Activated CD4-positive, alpha-beta T cell treated with anti-CD3 and anti-CD28 coated beads, Interleukin-2, amount 10 ng/mL, durations not matched to agents 24 days and 14 days (primary cell): ENCODE results near the gene CCDC183. TPM values are rescaled to one million over a fixed set of nuclear protein-coding genes. Genes with fewer than 3 reads are reported as not detected.
"Not testable (repeated sequence)": the region's sequence is repeated elsewhere in the genome, so short reads cannot be mapped to it uniquely, and the experiment has no call there.

ENCODE experiments used
- DNase-seq: peaks from one replicate; pipeline ENCODE4 v3.0.0; 2022
- H3K27ac Mint-ChIP-seq: one replicate; pipeline ENCODE4 v1.8.0; 2022; ENCODE audit warnings: mild to moderate bottlenecking, mixed read lengths
- H3K27me3 Mint-ChIP-seq: one replicate; pipeline ENCODE4 v1.8.0; 2022; ENCODE audit warnings: mixed read lengths
- H3K36me3 Mint-ChIP-seq: one replicate; pipeline ENCODE4 v1.8.0; 2022; ENCODE audit warnings: low read depth, mild to moderate bottlenecking, mixed read lengths
- H3K4me1 Mint-ChIP-seq: one replicate; pipeline ENCODE4 v1.8.0; 2021; ENCODE audit warnings: mixed read lengths
- H3K4me3 Mint-ChIP-seq: one replicate; pipeline ENCODE4 v1.8.0; 2022; ENCODE audit warnings: mild to moderate bottlenecking, moderate library complexity, mixed read lengths
- H3K9me3 Mint-ChIP-seq: one replicate; pipeline ENCODE4 v1.8.0; 2021; ENCODE audit warnings: mixed read lengths
- intact Hi-C: fragments of 100-400 bp; cut with micrococcal nuclease; formaldehyde crosslinking; loops from one replicate; pipeline ENCODE4 v1.15.1; 2023
- total RNA-seq: library from RNA; stranded (reverse); gene quantifications from 2 replicates; pipeline ENCODE4 v1.2.3, GENCODE V29; 2022

Gene CCDC183
- total RNA-seq, 1 donor from 2014 or later = 0.42 TPM

- intact Hi-C loops = no loop called here
These were observed 31.1 kb upstream of the CCDC183 start for GRCh38 chr9:136765041-136765440.

GRCh38 chr9:136765745-136766409, 30.3 kb upstream of the CCDC183 start:
- intact Hi-C loops, H3K9me3 Mint-ChIP-seq, H3K4me3 Mint-ChIP-seq, H3K4me1 Mint-ChIP-seq, H3K27me3 Mint-ChIP-seq, H3K36me3 Mint-ChIP-seq, H3K27ac Mint-ChIP-seq, DNase-seq: not testable (repeated sequence)

More at GRCh38 chr9:136765041-136765440, 31.1 kb upstream of the CCDC183 start:
- H3K4me3 Mint-ChIP-seq = no peak overlapping the region
- H3K9me3 Mint-ChIP-seq = no peaks in the 10 kb centered on the region
- H3K36me3 Mint-ChIP-seq = no peaks in the 10 kb centered on the region
- peaks cover 8% of the 10 kb centered on the region for H3K4me1 Mint-ChIP-seq
- no peak for DNase-seq
- H3K27ac Mint-ChIP-seq = no peak overlapping the region
- peaks cover 6% of the 10 kb centered on the region for H3K27me3 Mint-ChIP-seq

- H3K27me3 Mint-ChIP-seq, H3K36me3 Mint-ChIP-seq, H3K4me3 Mint-ChIP-seq, H3K9me3 Mint-ChIP-seq, H3K4me1 Mint-ChIP-seq, intact Hi-C loops: not testable (repeated sequence)
- H3K27ac Mint-ChIP-seq = peak overlapping the region; percentile 66
- DNase-seq = peak; percentile 72
These were observed 29.6 kb upstream of the CCDC183 start for GRCh38 chr9:136766410-136767120.

GRCh38 chr9:136769710-136770191, 26.4 kb upstream of the CCDC183 start:
- Mint-ChIP-seq H3K27ac (no peak overlapping the region), H3K9me3 (peaks cover 8% of the 10 kb centered on the region), H3K36me3 (no peaks in the 10 kb centered on the region), H3K4me1 (peaks cover 6% of the 10 kb centered on the region), H3K4me3 (no peak overlapping the region), H3K27me3 (peaks cover 4% of the 10 kb centered on the region)
- intact Hi-C loops = no loop called here
- DNase-seq = peak; percentile 85

DNA sequence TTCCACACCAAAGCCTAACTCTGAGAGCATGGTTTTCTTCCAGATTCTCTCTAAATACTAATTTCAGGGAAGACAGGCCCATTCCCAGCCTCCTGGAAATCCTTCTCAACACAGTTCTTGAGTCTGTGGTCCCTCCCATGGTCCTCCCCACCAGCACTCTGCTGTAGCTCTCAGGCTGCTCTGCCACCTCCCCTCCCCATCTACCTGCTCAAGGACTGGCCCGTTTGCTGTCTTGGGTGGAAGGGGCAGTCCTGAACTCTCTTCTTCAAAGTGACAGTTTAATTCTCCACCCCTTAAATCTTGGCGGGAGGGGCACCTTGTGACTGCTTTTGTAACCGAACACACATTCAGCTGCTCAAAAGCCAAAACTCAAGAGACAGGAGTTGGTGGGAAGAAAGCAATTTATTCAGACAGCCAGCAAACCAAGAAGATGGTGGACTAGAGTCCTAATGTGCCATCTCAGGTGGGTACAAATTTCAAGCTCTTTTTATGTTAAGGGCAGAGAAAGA, 24.2 kb upstream of the CCDC183 start:
- Mint-ChIP-seq H3K36me3 (no peaks in the 10 kb centered on the region), H3K9me3 (peaks cover 8% of the 10 kb centered on the region), H3K27me3 (peaks cover 3% of the 10 kb centered on the region), H3K4me3 (no peak overlapping the region), H3K27ac (no peak overlapping the region), H3K4me1 (peaks cover 2% of the 10 kb centered on the region)
- intact Hi-C loops = no loop called here
- DNase-seq = no peak

DNA sequence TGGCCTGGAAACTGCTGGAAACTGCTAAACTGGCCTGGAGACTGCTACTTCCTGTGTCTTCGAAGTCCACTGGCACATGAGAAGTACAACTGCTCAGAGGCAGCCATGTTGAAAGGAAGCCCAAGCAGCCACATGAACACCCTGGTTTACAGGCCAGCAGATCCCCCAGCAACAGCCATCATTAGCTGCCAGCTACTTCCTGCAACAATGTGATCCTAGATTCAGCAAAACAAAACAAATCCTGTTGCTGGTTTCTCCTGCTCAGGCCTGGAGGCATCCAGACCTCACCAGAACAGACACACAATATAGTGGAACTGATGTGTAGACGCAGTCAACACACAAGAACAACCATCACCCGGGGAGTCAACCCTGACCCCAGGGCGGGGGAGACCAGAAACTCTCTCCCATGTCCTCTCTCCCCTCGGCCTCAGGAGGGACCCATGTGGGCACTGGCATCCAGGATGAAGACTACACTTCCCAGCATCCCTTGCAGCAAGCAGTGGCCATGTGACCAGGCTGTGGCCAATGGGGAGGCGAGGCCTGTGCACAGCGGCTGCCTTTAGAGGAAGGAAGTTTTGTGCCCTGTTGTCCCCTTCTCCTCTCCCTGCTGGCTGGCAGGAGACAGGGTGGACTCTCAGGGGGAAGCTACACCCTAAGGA, 22.6 kb upstream of the CCDC183 start:
- peak; percentile 67 for DNase-seq
- intact Hi-C loops = no loop called here
- Mint-ChIP-seq H3K36me3 (no peaks in the 10 kb centered on the region), H3K4me1 (no peaks in the 10 kb centered on the region), H3K9me3 (peaks cover 8% of the 10 kb centered on the region), H3K27me3 (peaks cover 10% of the 10 kb centered on the region), H3K27ac (no peak overlapping the region), H3K4me3 (no peak overlapping the region)

- no peak overlapping the region for H3K27ac Mint-ChIP-seq
- H3K4me1 Mint-ChIP-seq = no peaks in the 10 kb centered on the region
- H3K36me3 Mint-ChIP-seq = no peaks in the 10 kb centered on the region
- H3K9me3 Mint-ChIP-seq = peaks cover 8% of the 10 kb centered on the region
- peaks cover 17% of the 10 kb centered on the region for H3K27me3 Mint-ChIP-seq
- no peak overlapping the region for H3K4me3 Mint-ChIP-seq
- intact Hi-C loops = no loop called here
- no peak for DNase-seq
These were observed 21.6 kb upstream of the CCDC183 start for GRCh38 chr9:136774416-136775045.

DNA sequence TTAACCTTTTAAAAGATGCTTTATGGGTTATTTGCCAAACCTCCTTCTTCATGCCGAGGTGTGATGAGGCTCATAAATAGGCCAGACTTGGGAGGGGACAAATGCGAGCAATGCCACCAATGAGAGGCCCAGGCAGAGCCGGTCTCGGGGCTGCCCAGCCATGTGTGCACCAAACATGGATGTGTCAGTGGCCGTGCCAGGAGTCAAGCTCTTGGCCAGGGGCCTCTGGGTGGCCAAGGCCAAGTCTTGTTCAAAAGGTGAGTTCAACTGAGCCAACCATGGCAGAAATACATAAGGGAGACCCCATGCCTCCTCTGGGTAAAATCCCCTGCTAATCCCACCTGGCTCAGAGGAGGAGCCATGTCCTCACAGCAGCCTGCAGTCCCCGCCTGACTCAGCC, 20.9 kb upstream of the CCDC183 start:
- Mint-ChIP-seq H3K36me3 (no peaks in the 10 kb centered on the region), H3K27ac (no peak overlapping the region), H3K4me1 (no peaks in the 10 kb centered on the region), H3K27me3 (peaks cover 19% of the 10 kb centered on the region), H3K4me3 (no peak overlapping the region), H3K9me3 (peaks cover 8% of the 10 kb centered on the region)
- intact Hi-C loops = no loop called here
- no peak for DNase-seq

DNA sequence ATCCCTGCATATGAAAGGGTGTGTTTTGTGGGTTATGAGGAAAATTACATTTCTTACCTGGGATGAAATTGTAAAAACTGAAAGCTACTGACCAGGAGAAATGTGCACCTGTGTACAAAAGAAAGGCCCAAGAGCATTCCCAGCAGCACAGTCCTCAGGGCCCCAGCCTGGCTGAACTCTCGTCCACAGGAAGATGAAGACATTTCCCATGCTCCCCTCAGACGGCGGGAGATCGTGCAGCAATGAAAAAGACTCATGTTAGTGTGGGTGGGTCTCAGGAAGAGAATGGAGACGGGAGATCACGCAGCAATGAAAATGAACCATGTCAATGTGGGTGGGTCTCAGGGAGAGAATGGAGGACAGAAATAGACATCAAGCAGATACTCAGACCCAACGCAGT, 19.2 kb upstream of the CCDC183 start:
- peaks cover 29% of the 10 kb centered on the region for H3K27me3 Mint-ChIP-seq
- H3K36me3 Mint-ChIP-seq = no peaks in the 10 kb centered on the region
- H3K4me3 Mint-ChIP-seq = no peak overlapping the region
- DNase-seq = no peak
- H3K9me3 Mint-ChIP-seq = peaks cover 8% of the 10 kb centered on the region
- H3K4me1 Mint-ChIP-seq = no peaks in the 10 kb centered on the region
- no peak overlapping the region for H3K27ac Mint-ChIP-seq
- intact Hi-C loops = no loop called here

GRCh38 chr9:136777359-136777758, 18.8 kb upstream of the CCDC183 start:
- Mint-ChIP-seq H3K27me3 (peaks cover 32% of the 10 kb centered on the region), H3K27ac (no peak overlapping the region), H3K9me3 (peaks cover 8% of the 10 kb centered on the region), H3K4me3 (no peak overlapping the region), H3K4me1 (no peaks in the 10 kb centered on the region), H3K36me3 (no peaks in the 10 kb centered on the region)
- intact Hi-C loops = no loop called here
- DNase-seq = no peak

- no peaks in the 10 kb centered on the region for H3K9me3 Mint-ChIP-seq
- no peak overlapping the region for H3K27ac Mint-ChIP-seq
- peaks cover 32% of the 10 kb centered on the region for H3K27me3 Mint-ChIP-seq
- no peaks in the 10 kb centered on the region for H3K36me3 Mint-ChIP-seq
- no peak overlapping the region for H3K4me3 Mint-ChIP-seq
- intact Hi-C loops = no loop called here
- no peak for DNase-seq
- no peaks in the 10 kb centered on the region for H3K4me1 Mint-ChIP-seq
These were observed 16.3 kb upstream of the CCDC183 start for GRCh38 chr9:136779808-136780207.

- H3K27me3 Mint-ChIP-seq = peaks cover 37% of the 10 kb centered on the region
- H3K9me3 Mint-ChIP-seq = no peaks in the 10 kb centered on the region
- H3K4me3 Mint-ChIP-seq = no peak overlapping the region
- no peak for DNase-seq
- intact Hi-C loops = no loop called here
- peaks cover 2% of the 10 kb centered on the region for H3K4me1 Mint-ChIP-seq
- no peak overlapping the region for H3K27ac Mint-ChIP-seq
- H3K36me3 Mint-ChIP-seq = no peaks in the 10 kb centered on the region
These were observed 13.7 kb upstream of the CCDC183 start for GRCh38 chr9:136782452-136782851.

- H3K36me3 Mint-ChIP-seq = no peaks in the 10 kb centered on the region
These were observed 11.7 kb upstream of the CCDC183 start for GRCh38 chr9:136784249-136784996.

More at GRCh38 chr9:136784249-136784996, 11.7 kb upstream of the CCDC183 start:
- H3K27me3 Mint-ChIP-seq = peaks cover 30% of the 10 kb centered on the region
- intact Hi-C loops = no loop called here
- H3K4me3 Mint-ChIP-seq = no peak overlapping the region
- no peaks in the 10 kb centered on the region for H3K9me3 Mint-ChIP-seq
- H3K27ac Mint-ChIP-seq = no peak overlapping the region
- peaks cover 17% of the 10 kb centered on the region for H3K4me1 Mint-ChIP-seq
- peak; percentile 74 for DNase-seq
